ENCODE measurements around the gene FBXO28. TPM values are rescaled to one million over a fixed set of nuclear protein-coding genes. Genes with fewer than 3 reads are reported as not detected.
A peak's percentile ranks its signal among the peaks of the same experiment; 100 is the strongest.

The FBXO28 gene
- total RNA-seq, 1 donor from 2014 or later = 32.6 TPM

DNA sequence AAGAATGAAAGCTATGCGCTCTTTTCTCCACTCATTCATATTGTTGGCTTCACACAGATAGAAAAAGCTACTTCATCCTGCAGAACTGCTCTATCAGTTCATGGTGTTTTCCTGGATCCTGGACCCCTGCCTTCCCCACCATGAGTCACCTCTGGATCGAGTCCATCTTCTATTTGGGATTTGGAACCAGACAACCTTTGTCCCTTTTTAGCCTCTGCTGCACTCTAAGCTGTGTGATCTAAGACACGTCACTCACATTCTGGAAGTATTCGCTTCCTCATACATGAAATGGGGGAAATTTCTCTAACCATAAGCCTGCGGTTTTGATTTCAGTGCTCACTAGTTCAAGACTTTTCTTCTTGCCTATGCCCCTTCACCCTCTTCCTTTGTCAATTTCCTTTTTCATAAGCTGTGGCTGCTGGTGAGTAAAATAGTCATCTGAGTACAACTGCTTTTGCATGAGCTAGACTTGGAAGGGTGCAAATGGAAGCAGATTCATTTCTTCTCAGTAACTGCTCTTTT, 55.0 kb downstream of the FBXO28 start:
- Mint-ChIP-seq H3K27ac (ENCODE audit: unreplicated experiment) (no peak overlapping the region), H3K27me3 (ENCODE audit: low read depth, unreplicated experiment) (peaks cover 4% of the 10 kb centered on the region), H3K9me3 (ENCODE audit: unreplicated experiment) (no peaks in the 10 kb centered on the region), H3K4me3 (ENCODE audit: unreplicated experiment) (no peak overlapping the region), H3K36me3 (ENCODE audit: low read depth, unreplicated experiment) (no peaks in the 10 kb centered on the region), H3K4me1 (ENCODE audit: low read depth, unreplicated experiment) (peaks cover 14% of the 10 kb centered on the region)
- Histone ChIP-seq H3K9ac (ENCODE audit: low read length) (peak overlapping the region; percentile 8), H3K4me1 (ENCODE audit: insufficient read depth, low read length) (peaks cover 10% of the 10 kb centered on the region), H2AFZ (ENCODE audit: low read depth, low read length) (no peak overlapping the region), H3K27ac (ENCODE audit: low read depth, low read length) (peak overlapping the region; percentile 30), H3K9me3 (ENCODE audit: insufficient read depth, low read depth, low read length) (no peaks in the 10 kb centered on the region), H3K27me3 (ENCODE audit: insufficient read depth, low read length) (peaks cover 3% of the 10 kb centered on the region), H3K79me2 (ENCODE audit: insufficient read depth, low read length) (no peaks in the 10 kb centered on the region), H3K36me3 (ENCODE audit: insufficient read depth, low read length) (no peaks in the 10 kb centered on the region), H3K4me2 (ENCODE audit: low read length) (peak overlapping the region; percentile 64), H3K4me3 (ENCODE audit: insufficient read depth, low read depth, low read length) (no peak overlapping the region), H4K20me1 (ENCODE audit: insufficient read depth, low read length) (no peaks in the 10 kb centered on the region)
- peak; percentile 97 for DNase-seq (ENCODE audit: low read depth)
- no peak for TF ChIP-seq EZH2 (IDR thresholded peaks at IDR 0.05; ENCODE audit: insufficient read depth, low read length)
- TF ChIP-seq, protein P1, sequence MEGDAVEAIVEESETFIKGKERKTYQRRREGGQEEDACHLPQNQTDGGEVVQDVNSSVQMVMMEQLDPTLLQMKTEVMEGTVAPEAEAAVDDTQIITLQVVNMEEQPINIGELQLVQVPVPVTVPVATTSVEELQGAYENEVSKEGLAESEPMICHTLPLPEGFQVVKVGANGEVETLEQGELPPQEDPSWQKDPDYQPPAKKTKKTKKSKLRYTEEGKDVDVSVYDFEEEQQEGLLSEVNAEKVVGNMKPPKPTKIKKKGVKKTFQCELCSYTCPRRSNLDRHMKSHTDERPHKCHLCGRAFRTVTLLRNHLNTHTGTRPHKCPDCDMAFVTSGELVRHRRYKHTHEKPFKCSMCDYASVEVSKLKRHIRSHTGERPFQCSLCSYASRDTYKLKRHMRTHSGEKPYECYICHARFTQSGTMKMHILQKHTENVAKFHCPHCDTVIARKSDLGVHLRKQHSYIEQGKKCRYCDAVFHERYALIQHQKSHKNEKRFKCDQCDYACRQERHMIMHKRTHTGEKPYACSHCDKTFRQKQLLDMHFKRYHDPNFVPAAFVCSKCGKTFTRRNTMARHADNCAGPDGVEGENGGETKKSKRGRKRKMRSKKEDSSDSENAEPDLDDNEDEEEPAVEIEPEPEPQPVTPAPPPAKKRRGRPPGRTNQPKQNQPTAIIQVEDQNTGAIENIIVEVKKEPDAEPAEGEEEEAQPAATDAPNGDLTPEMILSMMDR (IDR thresholded peaks at IDR 0.05; ENCODE audit: insufficient read depth, low read depth, low read length) = no peak
- FAIRE-seq = peak; percentile 66

- no peaks in the 10 kb centered on the region for H3K36me3 ChIP-seq (ENCODE audit: insufficient read depth, low read length)
- no peak for FAIRE-seq
- TF ChIP-seq, protein P1 (IDR thresholded peaks at IDR 0.05; ENCODE audit: insufficient read depth, low read depth, low read length) = no peak
- no peak for TF ChIP-seq EZH2 (IDR thresholded peaks at IDR 0.05; ENCODE audit: insufficient read depth, low read length)
- no peaks in the 10 kb centered on the region for H3K79me2 ChIP-seq (ENCODE audit: insufficient read depth, low read length)
- H3K27ac ChIP-seq (ENCODE audit: low read depth, low read length) = no peak overlapping the region
- no peak overlapping the region for H3K4me3 ChIP-seq (ENCODE audit: insufficient read depth, low read depth, low read length)
- H3K27me3 Mint-ChIP-seq (ENCODE audit: low read depth, unreplicated experiment) = peaks cover 4% of the 10 kb centered on the region
- peak overlapping the region; percentile 33 for H3K4me2 ChIP-seq (ENCODE audit: low read length)
- no peaks in the 10 kb centered on the region for H3K9me3 Mint-ChIP-seq (ENCODE audit: unreplicated experiment)
- peaks cover 10% of the 10 kb centered on the region for H3K4me1 ChIP-seq (ENCODE audit: insufficient read depth, low read length)
- peaks cover 3% of the 10 kb centered on the region for H3K27me3 ChIP-seq (ENCODE audit: insufficient read depth, low read length)
- no peaks in the 10 kb centered on the region for H3K36me3 Mint-ChIP-seq (ENCODE audit: low read depth, unreplicated experiment)
- DNase-seq (ENCODE audit: low read depth) = no peak
- no peaks in the 10 kb centered on the region for H3K9me3 ChIP-seq (ENCODE audit: insufficient read depth, low read depth, low read length)
- peaks cover 14% of the 10 kb centered on the region for H3K4me1 Mint-ChIP-seq (ENCODE audit: low read depth, unreplicated experiment)
- no peaks in the 10 kb centered on the region for H4K20me1 ChIP-seq (ENCODE audit: insufficient read depth, low read length)
- H3K9ac ChIP-seq (ENCODE audit: low read length) = no peak overlapping the region
- no peak overlapping the region for H3K27ac Mint-ChIP-seq (ENCODE audit: unreplicated experiment)
- no peak overlapping the region for H2AFZ ChIP-seq (ENCODE audit: low read depth, low read length)
- H3K4me3 Mint-ChIP-seq (ENCODE audit: unreplicated experiment) = no peak overlapping the region
Measured at GRCh38 chr1:224169718-224170270, 55.9 kb downstream of the FBXO28 start.

DNA sequence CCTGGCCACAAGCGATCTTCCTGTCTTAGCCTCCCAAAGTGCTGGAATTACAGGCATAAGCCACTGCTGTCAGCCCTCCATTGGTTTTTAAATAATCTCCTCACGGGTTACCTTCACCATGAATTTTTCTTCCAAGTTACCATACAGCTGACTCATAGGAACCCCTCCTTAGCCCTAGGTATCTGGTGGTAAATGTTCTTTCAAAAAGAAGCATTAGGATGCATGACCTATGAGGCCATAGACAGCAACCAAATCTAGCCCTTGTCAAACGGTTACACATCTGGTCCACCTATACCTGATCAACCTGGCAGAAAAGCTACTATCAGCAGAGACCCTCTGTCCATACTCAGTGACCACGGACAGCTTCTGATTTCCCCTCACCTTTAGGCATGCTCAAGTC, 56.4 kb downstream of the FBXO28 start:
- Mint-ChIP-seq H3K27ac (ENCODE audit: unreplicated experiment) (no peak overlapping the region), H3K4me1 (ENCODE audit: low read depth, unreplicated experiment) (peaks cover 14% of the 10 kb centered on the region), H3K27me3 (ENCODE audit: low read depth, unreplicated experiment) (peaks cover 5% of the 10 kb centered on the region), H3K9me3 (ENCODE audit: unreplicated experiment) (no peaks in the 10 kb centered on the region), H3K36me3 (ENCODE audit: low read depth, unreplicated experiment) (no peaks in the 10 kb centered on the region), H3K4me3 (ENCODE audit: unreplicated experiment) (no peak overlapping the region)
- Histone ChIP-seq H3K27ac (ENCODE audit: low read depth, low read length) (no peak overlapping the region), H3K9ac (ENCODE audit: low read length) (no peak overlapping the region), H3K4me1 (ENCODE audit: insufficient read depth, low read length) (peaks cover 10% of the 10 kb centered on the region), H2AFZ (ENCODE audit: low read depth, low read length) (no peak overlapping the region), H3K4me3 (ENCODE audit: insufficient read depth, low read depth, low read length) (no peak overlapping the region), H3K4me2 (ENCODE audit: low read length) (no peak overlapping the region), H4K20me1 (ENCODE audit: insufficient read depth, low read length) (no peaks in the 10 kb centered on the region), H3K27me3 (ENCODE audit: insufficient read depth, low read length) (peaks cover 3% of the 10 kb centered on the region), H3K79me2 (ENCODE audit: insufficient read depth, low read length) (no peaks in the 10 kb centered on the region), H3K36me3 (ENCODE audit: insufficient read depth, low read length) (no peaks in the 10 kb centered on the region), H3K9me3 (ENCODE audit: insufficient read depth, low read depth, low read length) (no peaks in the 10 kb centered on the region)
- no peak for DNase-seq (ENCODE audit: low read depth)
- TF ChIP-seq EZH2 (IDR thresholded peaks at IDR 0.05; ENCODE audit: insufficient read depth, low read length) = no peak
- TF ChIP-seq, protein P1 (IDR thresholded peaks at IDR 0.05; ENCODE audit: insufficient read depth, low read depth, low read length) = no peak
- no peak for FAIRE-seq

Data from astrocyte (in vitro differentiated cells and primary cell).